Panc1 (cell line): ENCODE measurements around the gene MDFIC2. TPM values are rescaled to one million over a fixed set of nuclear protein-coding genes. Genes with fewer than 3 reads are reported as not detected.

Source experiments
- ATAC-seq: fragments of 200-7000 bp; cut with Tn5 transposase; 2 replicates; pipeline ENCODE4 v1.9.1; 2020; ENCODE audit warnings: mild to moderate bottlenecking, moderate library complexity
- BruUV-seq: library from RNA; stranded (reverse); fragments of 400-500 nt; replicated peaks from 2 replicates; lab custom pipeline; 2021; lab: Mats Ljungman, UMichigan
- CTCF ChIA-PET: fragments of 300-600 bp; sonication (Branson Sonifier 250); formaldehyde crosslinking; loops from one replicate; lab custom pipeline; 2022; ENCODE audit warnings: antibody characterized with exemption; lab: Charles Lee
- POLR2A ChIA-PET: fragments of 300-600 bp; sonication (Branson Sonifier 250); formaldehyde crosslinking; loops from one replicate; lab custom pipeline; 2022; ENCODE audit warnings: antibody characterized with exemption; lab: Charles Lee
- DNase-seq: peaks from one replicate; pipeline ENCODE4 v3.0.0-alpha.2; 2010; ENCODE audit warnings: low read depth, low spot score
- H3K27ac ChIP-seq: 2 replicates; pipeline ENCODE4 v1.5.1; 2011; ENCODE audit warnings: mild to moderate bottlenecking, low read length, inconsistent platforms
- H3K27me3 ChIP-seq: fragments of 200-500 bp; sonication (Bioruptor generic); 2 replicates; pipeline ENCODE4 v1.6.0; 2014; ENCODE audit warnings: low read length, inconsistent platforms; ENCODE audit not compliant: control insufficient read depth, insufficient read depth
- H3K36me3 ChIP-seq: fragments of 200-500 bp; sonication (Bioruptor generic); 2 replicates; pipeline ENCODE4 v1.5.1; 2014; ENCODE audit warnings: inconsistent platforms, mild to moderate bottlenecking, low read length, moderate library complexity; ENCODE audit not compliant: control insufficient read depth, insufficient read depth
- H3K4me1 ChIP-seq: 2 replicates; pipeline ENCODE4 v1.5.1; 2011; ENCODE audit warnings: inconsistent platforms, mild to moderate bottlenecking, low read length, moderate library complexity; ENCODE audit not compliant: control insufficient read depth, insufficient read depth
- H3K4me3 ChIP-seq, 2 experiments: 2 replicates each; pipeline ENCODE4 v1.5.1; 2011 to 2012; ENCODE audit warnings: low read depth in 2 of 2, low read length in 2 of 2, mild to moderate bottlenecking in 2 of 2, inconsistent platforms in 1 of 2, moderate library complexity in 1 of 2
- H3K9me3 ChIP-seq: fragments of 200-500 bp; sonication (Bioruptor generic); 2 replicates; pipeline ENCODE4 v1.5.1; 2014; ENCODE audit warnings: low read depth, mild to moderate bottlenecking, inconsistent platforms, low read length, moderate library complexity; ENCODE audit not compliant: control insufficient read depth, insufficient read depth
- POLR2AphosphoS5 ChIP-seq: IDR thresholded peaks from 2 replicates; pipeline ENCODE4 v1.6.1; 2012; ENCODE audit warnings: mild to moderate bottlenecking, low read depth, low read length, moderate library complexity
- SIN3A ChIP-seq: IDR thresholded peaks from 2 replicates; pipeline ENCODE4 v1.6.1; 2012; ENCODE audit warnings: low read depth, mild to moderate bottlenecking, low read length, moderate library complexity, borderline replicate concordance; ENCODE audit not compliant: insufficient read depth
- TCF7L2 ChIP-seq: IDR thresholded peaks from 2 replicates; pipeline ENCODE4 v1.6.1; 2011; ENCODE audit warnings: mild to moderate bottlenecking, low read depth, low read length, inconsistent platforms
- in situ Hi-C: cut with HindIII; loops from 2 replicates; pipeline ENCODE4 v1.10.0; 2016; ENCODE audit warnings: low sequenced_read_pairs, low pct_unique_long_range_greater_than_20kb
- intact Hi-C: fragments of 100-400 bp; cut with micrococcal nuclease; formaldehyde crosslinking; loops from one replicate; pipeline ENCODE4 v1.10.0; 2022; ENCODE audit not compliant: unreplicated experiment
- total RNA-seq: library from RNA; stranded (reverse); gene quantifications from one replicate; pipeline ENCODE4 v1.2.1, GENCODE V29; 2021; ENCODE audit not compliant: unreplicated experiment
- TF ChIP-seq, protein P1 (sequence below): fragments of 450-650 bp; IDR thresholded peaks from 2 replicates; pipeline ENCODE4 v1.5.1; 2017; ENCODE audit warnings: mild to moderate bottlenecking
- TF ChIP-seq, protein P2 (sequence below), 2 experiments: IDR thresholded peaks; 2 replicates each; pipeline ENCODE4 v1.6.1; 2011 to 2012; ENCODE audit warnings: low read depth in 2 of 2, control low read depth in 1 of 2, low read length in 1 of 2, mild to moderate bottlenecking in 1 of 2, moderate library complexity in 1 of 2; ENCODE audit not compliant: insufficient read depth in 1 of 2

The MDFIC2 gene
- total RNA-seq, 1 experiment from 2014 or later, result not detected

DNA sequence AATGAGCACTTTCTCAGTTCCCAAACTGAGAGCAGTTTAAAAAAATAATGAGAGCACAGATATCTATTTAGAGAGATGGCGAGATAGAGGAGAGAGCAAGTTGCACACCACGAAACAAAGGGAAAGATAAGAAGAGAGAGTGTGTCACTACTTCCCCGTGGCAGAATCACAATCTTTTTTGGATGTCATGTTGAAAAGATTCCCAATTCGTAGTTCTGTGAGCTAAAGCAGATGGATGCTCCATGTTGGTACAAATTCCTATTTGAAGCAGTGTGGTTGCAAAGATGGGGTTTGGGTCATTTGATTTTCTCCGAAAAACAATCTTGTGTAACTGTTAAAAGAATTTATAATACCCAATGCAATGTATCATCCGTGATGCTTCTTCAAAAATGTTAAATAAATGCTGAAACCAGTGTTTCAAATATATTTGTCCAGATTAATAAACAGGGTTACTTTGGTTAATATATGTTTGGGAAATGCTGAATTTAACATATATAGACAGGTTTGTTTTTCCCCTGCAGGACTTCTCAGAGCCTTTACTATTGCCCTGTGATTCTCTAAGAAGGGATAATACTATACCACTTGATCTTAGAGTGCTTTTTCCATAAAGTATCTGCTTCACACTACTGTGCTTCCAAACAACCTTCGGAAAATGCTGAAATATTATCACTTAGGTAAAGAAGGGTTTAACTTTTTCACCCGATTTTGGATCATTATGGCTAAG lies 128.5 kb downstream of the MDFIC2 start:
- in situ Hi-C loops, result no loop called here
- Histone ChIP-seq H3K4me3 (no peak overlapping the region), H3K36me3 (no peaks in the 10 kb centered on the region), H3K27ac (no peak overlapping the region), H3K4me1 (no peaks in the 10 kb centered on the region), H3K9me3 (no peaks in the 10 kb centered on the region), H3K27me3 (no peaks in the 10 kb centered on the region)
- no peak for DNase-seq
- intact Hi-C loops, result no loop called here
- BruUV-seq, result no TSS peak
- CTCF ChIA-PET, result no interaction called here
- no peak for TF ChIP-seq SIN3A
- TF ChIP-seq POLR2AphosphoS5, result no peak
- TF ChIP-seq, protein P1, sequence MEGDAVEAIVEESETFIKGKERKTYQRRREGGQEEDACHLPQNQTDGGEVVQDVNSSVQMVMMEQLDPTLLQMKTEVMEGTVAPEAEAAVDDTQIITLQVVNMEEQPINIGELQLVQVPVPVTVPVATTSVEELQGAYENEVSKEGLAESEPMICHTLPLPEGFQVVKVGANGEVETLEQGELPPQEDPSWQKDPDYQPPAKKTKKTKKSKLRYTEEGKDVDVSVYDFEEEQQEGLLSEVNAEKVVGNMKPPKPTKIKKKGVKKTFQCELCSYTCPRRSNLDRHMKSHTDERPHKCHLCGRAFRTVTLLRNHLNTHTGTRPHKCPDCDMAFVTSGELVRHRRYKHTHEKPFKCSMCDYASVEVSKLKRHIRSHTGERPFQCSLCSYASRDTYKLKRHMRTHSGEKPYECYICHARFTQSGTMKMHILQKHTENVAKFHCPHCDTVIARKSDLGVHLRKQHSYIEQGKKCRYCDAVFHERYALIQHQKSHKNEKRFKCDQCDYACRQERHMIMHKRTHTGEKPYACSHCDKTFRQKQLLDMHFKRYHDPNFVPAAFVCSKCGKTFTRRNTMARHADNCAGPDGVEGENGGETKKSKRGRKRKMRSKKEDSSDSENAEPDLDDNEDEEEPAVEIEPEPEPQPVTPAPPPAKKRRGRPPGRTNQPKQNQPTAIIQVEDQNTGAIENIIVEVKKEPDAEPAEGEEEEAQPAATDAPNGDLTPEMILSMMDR, result no peak
- TF ChIP-seq, protein P2, sequence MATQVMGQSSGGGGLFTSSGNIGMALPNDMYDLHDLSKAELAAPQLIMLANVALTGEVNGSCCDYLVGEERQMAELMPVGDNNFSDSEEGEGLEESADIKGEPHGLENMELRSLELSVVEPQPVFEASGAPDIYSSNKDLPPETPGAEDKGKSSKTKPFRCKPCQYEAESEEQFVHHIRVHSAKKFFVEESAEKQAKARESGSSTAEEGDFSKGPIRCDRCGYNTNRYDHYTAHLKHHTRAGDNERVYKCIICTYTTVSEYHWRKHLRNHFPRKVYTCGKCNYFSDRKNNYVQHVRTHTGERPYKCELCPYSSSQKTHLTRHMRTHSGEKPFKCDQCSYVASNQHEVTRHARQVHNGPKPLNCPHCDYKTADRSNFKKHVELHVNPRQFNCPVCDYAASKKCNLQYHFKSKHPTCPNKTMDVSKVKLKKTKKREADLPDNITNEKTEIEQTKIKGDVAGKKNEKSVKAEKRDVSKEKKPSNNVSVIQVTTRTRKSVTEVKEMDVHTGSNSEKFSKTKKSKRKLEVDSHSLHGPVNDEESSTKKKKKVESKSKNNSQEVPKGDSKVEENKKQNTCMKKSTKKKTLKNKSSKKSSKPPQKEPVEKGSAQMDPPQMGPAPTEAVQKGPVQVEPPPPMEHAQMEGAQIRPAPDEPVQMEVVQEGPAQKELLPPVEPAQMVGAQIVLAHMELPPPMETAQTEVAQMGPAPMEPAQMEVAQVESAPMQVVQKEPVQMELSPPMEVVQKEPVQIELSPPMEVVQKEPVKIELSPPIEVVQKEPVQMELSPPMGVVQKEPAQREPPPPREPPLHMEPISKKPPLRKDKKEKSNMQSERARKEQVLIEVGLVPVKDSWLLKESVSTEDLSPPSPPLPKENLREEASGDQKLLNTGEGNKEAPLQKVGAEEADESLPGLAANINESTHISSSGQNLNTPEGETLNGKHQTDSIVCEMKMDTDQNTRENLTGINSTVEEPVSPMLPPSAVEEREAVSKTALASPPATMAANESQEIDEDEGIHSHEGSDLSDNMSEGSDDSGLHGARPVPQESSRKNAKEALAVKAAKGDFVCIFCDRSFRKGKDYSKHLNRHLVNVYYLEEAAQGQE (IDR thresholded peaks at IDR 0.05; ENCODE audit: insufficient read depth in 1 of 2, low read depth in 2 of 2, low read length in 1 of 2), result no peak
- TF ChIP-seq TCF7L2, result no peak
- ATAC-seq, result no peak
- POLR2A ChIA-PET, result no interaction called here

DNA sequence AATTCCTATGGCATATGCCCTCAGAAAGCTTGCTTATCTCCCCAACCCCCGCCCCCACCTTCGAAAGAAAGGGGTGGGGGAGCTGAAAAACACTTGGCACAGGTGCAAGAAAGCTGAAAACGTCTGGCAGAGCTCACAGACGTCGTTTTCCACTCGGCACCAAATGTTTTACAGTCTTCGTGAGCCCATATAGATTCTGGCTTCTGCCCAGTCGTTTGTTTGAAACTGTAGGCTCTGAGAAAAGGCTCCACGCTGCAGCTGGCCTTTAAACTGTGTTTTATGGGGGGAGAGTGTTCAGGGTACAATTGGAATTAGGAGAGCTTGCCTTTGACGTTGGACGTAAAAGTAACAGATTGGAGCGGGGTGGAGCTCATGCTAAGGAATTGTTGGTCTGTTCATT lies 130.3 kb downstream of the MDFIC2 start:
- H3K4me1 ChIP-seq, result no peaks in the 10 kb centered on the region
- H3K36me3 ChIP-seq, result no peaks in the 10 kb centered on the region
- H3K27me3 ChIP-seq, result no peaks in the 10 kb centered on the region
- CTCF ChIA-PET, result no interaction called here
- no peak overlapping the region for H3K27ac ChIP-seq
- POLR2A ChIA-PET, result no interaction called here
- no peaks in the 10 kb centered on the region for H3K9me3 ChIP-seq
- TF ChIP-seq, protein P1, result no peak
- TF ChIP-seq POLR2AphosphoS5, result no peak
- TF ChIP-seq, protein P2 (IDR thresholded peaks at IDR 0.05; ENCODE audit: insufficient read depth in 1 of 2, low read depth in 2 of 2, low read length in 1 of 2), result no peak
- no peak for TF ChIP-seq SIN3A
- TF ChIP-seq TCF7L2, result no peak
- intact Hi-C loops, result no loop called here
- BruUV-seq, result no TSS peak
- DNase-seq (no peak), ATAC-seq (no peak)
- in situ Hi-C loops, result no loop called here
- H3K4me3 ChIP-seq, result no peak overlapping the region
